ENCODE results near the gene HLA-DQB1.

HLA-DQB1 gene

DNA sequence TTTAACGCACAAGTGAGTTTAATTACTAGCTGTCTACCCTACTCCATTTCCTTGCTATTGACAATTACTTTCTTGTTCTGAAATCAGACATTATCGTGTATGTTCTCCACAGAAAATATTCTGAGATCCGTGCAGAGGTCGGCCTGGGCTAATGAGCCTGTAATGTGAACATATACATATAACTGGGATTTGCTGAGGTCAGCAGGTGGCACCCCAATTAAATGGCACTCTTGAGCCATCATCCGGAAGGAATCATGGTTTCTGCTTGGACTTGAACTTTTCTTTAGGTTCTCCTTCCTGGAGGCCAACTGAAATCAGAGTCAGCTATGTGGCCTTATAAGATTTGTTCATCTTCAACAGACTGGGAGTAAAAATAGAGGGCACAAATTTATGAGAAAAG is 3.6 kb downstream of the HLA-DQB1 start:
- H3K4me2 ChIP-seq (ENCODE audit: low read depth, low read length), result no peak overlapping the region
- H3K9me2 ChIP-seq (replicated peaks; ENCODE audit: insufficient read depth, low read length), result no peaks in the 10 kb centered on the region
- 0 out of 2 replicates have a peak, but pooled peaks cover 7% of the 10 kb centered on the region for H3K4me1 ChIP-seq (ENCODE audit: low read length)
- H3K27ac ChIP-seq (ENCODE audit: low read length), result no peak overlapping the region
- no peaks in the 10 kb centered on the region for H3K79me2 ChIP-seq (ENCODE audit: low read length)
- no peaks in the 10 kb centered on the region for H3K27me3 ChIP-seq (replicated peaks; ENCODE audit: insufficient read depth, low read length)
- no peak overlapping the region for H3K4me3 ChIP-seq (ENCODE audit: low read length)
- H3F3A ChIP-seq (ENCODE audit: insufficient read depth, low read length), result no peaks in the 10 kb centered on the region
- no peak for DNase-seq
- no peak overlapping the region for H2AFZ ChIP-seq (ENCODE audit: low read length)
- TF ChIP-seq EZH2 (optimal IDR thresholded peaks at IDR 0.05; ENCODE audit: low read depth, low read length) (no peak), EZH2phosphoT487 (IDR thresholded peaks at IDR 0.05; ENCODE audit: low read length) (no peak)
- TF ChIP-seq, protein P1, sequence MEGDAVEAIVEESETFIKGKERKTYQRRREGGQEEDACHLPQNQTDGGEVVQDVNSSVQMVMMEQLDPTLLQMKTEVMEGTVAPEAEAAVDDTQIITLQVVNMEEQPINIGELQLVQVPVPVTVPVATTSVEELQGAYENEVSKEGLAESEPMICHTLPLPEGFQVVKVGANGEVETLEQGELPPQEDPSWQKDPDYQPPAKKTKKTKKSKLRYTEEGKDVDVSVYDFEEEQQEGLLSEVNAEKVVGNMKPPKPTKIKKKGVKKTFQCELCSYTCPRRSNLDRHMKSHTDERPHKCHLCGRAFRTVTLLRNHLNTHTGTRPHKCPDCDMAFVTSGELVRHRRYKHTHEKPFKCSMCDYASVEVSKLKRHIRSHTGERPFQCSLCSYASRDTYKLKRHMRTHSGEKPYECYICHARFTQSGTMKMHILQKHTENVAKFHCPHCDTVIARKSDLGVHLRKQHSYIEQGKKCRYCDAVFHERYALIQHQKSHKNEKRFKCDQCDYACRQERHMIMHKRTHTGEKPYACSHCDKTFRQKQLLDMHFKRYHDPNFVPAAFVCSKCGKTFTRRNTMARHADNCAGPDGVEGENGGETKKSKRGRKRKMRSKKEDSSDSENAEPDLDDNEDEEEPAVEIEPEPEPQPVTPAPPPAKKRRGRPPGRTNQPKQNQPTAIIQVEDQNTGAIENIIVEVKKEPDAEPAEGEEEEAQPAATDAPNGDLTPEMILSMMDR (IDR thresholded peaks at IDR 0.05; ENCODE audit: low read length), result no peak
- H4K20me1 ChIP-seq (ENCODE audit: insufficient read depth, low read length), result no peaks in the 10 kb centered on the region
- H3K9ac ChIP-seq (ENCODE audit: low read length), result no peak overlapping the region
- H3K9me3 ChIP-seq (replicated peaks; ENCODE audit: insufficient read depth, low read length), result no peaks in the 10 kb centered on the region
- H3K36me3 ChIP-seq (replicated peaks; ENCODE audit: insufficient read depth, low read length), result no peaks in the 10 kb centered on the region

DNA sequence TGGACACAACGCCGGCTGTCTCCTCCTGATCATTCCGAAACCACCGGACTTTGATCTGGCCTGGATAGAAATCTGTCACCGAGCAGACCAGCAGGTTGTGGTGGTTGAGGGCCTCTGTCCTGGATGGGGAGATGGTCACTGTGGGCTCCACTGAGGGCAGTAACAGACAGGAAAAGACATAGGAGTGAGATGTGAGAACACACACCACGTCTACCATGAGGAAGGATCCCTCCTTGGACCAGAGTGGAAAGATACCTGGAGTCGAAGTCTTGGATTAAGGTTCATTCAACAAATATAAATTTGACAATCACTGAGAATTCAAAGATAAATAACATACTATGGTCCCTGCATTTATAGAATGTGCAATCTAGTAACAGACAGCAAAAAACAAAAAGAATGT is 4.4 kb downstream of the HLA-DQB1 start:
- Histone ChIP-seq H3K27me3 (replicated peaks; ENCODE audit: insufficient read depth, low read length) (no peaks in the 10 kb centered on the region), H3K79me2 (ENCODE audit: low read length) (no peaks in the 10 kb centered on the region)
- TF ChIP-seq, protein P1 (IDR thresholded peaks at IDR 0.05; ENCODE audit: low read length), result no peak
- TF ChIP-seq EZH2 (optimal IDR thresholded peaks at IDR 0.05; ENCODE audit: low read depth, low read length) (no peak), EZH2phosphoT487 (IDR thresholded peaks at IDR 0.05; ENCODE audit: low read length) (no peak)

DNA sequence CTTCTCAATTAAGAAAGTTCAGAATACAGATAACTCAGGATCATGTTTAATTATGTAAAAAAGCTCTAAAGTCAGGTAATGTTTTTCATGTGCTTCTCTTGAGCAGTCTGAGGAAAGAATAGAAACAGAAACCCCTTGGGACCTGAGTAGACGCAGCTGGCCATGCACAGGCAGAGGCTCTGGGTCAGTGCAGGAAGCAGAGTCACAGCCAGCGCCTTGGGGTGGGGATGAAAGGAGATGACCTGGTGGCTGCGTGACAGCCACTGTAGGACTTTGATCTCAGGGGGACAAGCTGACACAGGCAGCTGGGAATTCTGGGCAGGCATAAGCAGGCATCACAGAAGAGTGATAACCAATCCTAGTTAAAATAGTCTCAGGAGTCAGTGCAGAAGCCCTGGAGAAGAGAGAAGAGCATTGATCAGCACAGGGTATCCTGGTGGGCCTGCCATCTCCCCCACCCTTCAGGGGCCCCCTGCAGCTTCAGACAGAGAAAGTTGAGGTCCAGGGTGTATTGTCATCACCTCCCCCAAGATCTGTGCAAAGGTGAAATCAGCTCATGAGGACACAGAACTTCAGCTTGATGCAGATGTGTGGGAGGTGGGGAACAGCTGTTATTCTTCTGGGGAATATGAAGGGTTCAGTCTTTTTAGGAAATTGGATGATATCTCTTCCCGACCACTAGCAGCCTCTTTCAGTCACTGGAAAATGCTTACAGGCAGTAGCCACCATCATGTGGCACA is 6.4 kb downstream of the HLA-DQB1 start:
- TF ChIP-seq EZH2 (optimal IDR thresholded peaks at IDR 0.05; ENCODE audit: low read depth, low read length) (no peak), EZH2phosphoT487 (IDR thresholded peaks at IDR 0.05; ENCODE audit: low read length) (no peak)
- TF ChIP-seq, protein P1 (IDR thresholded peaks at IDR 0.05; ENCODE audit: low read length), result no peak
- Histone ChIP-seq H3K9me3 (replicated peaks; ENCODE audit: insufficient read depth, low read length) (no peaks in the 10 kb centered on the region), H4K20me1 (ENCODE audit: insufficient read depth, low read length) (no peaks in the 10 kb centered on the region), H2AFZ (ENCODE audit: low read length) (no peak overlapping the region), H3K4me3 (ENCODE audit: low read length) (no peak overlapping the region), H3F3A (ENCODE audit: insufficient read depth, low read length) (no peaks in the 10 kb centered on the region), H3K4me2 (ENCODE audit: low read depth, low read length) (peak overlapping the region; percentile 5; the same call in 1 of the 2 replicates), H3K27ac (ENCODE audit: low read length) (peak overlapping the region; percentile 20; the same call in 1 of the 2 replicates), H3K79me2 (ENCODE audit: low read length) (no peaks in the 10 kb centered on the region), H3K36me3 (replicated peaks; ENCODE audit: insufficient read depth, low read length) (no peaks in the 10 kb centered on the region), H3K9me2 (replicated peaks; ENCODE audit: insufficient read depth, low read length) (no peaks in the 10 kb centered on the region), H3K27me3 (replicated peaks; ENCODE audit: insufficient read depth, low read length) (no peaks in the 10 kb centered on the region), H3K9ac (ENCODE audit: low read length) (no peak overlapping the region), H3K4me1 (ENCODE audit: low read length) (0 out of 2 replicates have a peak, but pooled peaks cover 7% of the 10 kb centered on the region)
- peak; percentile 79 for DNase-seq

More for the DNA sequence above, 4.4 kb downstream of the HLA-DQB1 start:
- no peaks in the 10 kb centered on the region for H3K9me2 ChIP-seq (replicated peaks; ENCODE audit: insufficient read depth, low read length)
- DNase-seq, result no peak
- H3K4me1 ChIP-seq (ENCODE audit: low read length), result 0 out of 2 replicates have a peak, but pooled peaks cover 7% of the 10 kb centered on the region
- H3K36me3 ChIP-seq (replicated peaks; ENCODE audit: insufficient read depth, low read length), result no peaks in the 10 kb centered on the region
- H3F3A ChIP-seq (ENCODE audit: insufficient read depth, low read length), result no peaks in the 10 kb centered on the region
- no peak overlapping the region for H3K27ac ChIP-seq (ENCODE audit: low read length)
- H2AFZ ChIP-seq (ENCODE audit: low read length), result no peak overlapping the region
- no peaks in the 10 kb centered on the region for H3K9me3 ChIP-seq (replicated peaks; ENCODE audit: insufficient read depth, low read length)
- H3K4me3 ChIP-seq (ENCODE audit: low read length), result no peak overlapping the region
- no peaks in the 10 kb centered on the region for H4K20me1 ChIP-seq (ENCODE audit: insufficient read depth, low read length)
- H3K4me2 ChIP-seq (ENCODE audit: low read depth, low read length), result no peak overlapping the region
- no peak overlapping the region for H3K9ac ChIP-seq (ENCODE audit: low read length)

All from MM.1S (cell line).